GM13976 (cell line): ENCODE data around the gene SEMA4F.

Source experiments
- DNase-seq: peaks from one replicate; pipeline ENCODE4 v3.0.0; 2012; ENCODE audit warnings: low spot score
- in situ Hi-C: fragments of 300-500 bp; cut with MboI; formaldehyde crosslinking; loops from one replicate; pipeline ENCODE4 v1.12.0; 2022; ENCODE audit warnings: low sequenced_read_pairs, mixed read lengths, inconsistent platforms; ENCODE audit not compliant: unreplicated experiment
- TF ChIP-seq, protein P1 (sequence below): IDR thresholded peaks from 2 replicates; pipeline ENCODE4 v1.5.1; 2012; ENCODE audit warnings: borderline replicate concordance, mild to moderate bottlenecking; ENCODE audit not compliant: insufficient read depth; ENCODE audit errors: extremely low read depth, missing control alignments, control extremely low read depth

Gene SEMA4F

DNA sequence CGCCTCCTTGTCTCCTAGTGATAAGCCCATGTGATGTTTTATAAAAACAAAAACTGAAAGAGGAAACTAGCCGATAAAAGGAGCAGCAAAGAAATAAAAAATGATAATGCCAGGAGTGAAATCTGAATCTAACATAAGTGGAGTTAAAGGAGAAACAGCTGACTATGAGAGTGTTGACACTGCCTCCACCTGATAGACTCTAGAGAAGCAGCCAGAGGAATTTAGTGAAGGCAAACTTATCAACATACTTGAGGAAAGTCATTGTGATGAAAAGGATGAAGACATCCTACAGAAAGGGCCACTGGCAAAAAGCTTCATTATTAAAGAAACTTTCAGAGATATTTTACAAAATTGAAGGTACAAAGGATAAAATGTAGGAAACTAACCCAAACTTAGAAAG, 7.8 kb upstream of the SEMA4F start:
- DNase-seq = no peak
- in situ Hi-C loops = no loop called here
- TF ChIP-seq, protein P1, sequence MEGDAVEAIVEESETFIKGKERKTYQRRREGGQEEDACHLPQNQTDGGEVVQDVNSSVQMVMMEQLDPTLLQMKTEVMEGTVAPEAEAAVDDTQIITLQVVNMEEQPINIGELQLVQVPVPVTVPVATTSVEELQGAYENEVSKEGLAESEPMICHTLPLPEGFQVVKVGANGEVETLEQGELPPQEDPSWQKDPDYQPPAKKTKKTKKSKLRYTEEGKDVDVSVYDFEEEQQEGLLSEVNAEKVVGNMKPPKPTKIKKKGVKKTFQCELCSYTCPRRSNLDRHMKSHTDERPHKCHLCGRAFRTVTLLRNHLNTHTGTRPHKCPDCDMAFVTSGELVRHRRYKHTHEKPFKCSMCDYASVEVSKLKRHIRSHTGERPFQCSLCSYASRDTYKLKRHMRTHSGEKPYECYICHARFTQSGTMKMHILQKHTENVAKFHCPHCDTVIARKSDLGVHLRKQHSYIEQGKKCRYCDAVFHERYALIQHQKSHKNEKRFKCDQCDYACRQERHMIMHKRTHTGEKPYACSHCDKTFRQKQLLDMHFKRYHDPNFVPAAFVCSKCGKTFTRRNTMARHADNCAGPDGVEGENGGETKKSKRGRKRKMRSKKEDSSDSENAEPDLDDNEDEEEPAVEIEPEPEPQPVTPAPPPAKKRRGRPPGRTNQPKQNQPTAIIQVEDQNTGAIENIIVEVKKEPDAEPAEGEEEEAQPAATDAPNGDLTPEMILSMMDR = no peak

DNA sequence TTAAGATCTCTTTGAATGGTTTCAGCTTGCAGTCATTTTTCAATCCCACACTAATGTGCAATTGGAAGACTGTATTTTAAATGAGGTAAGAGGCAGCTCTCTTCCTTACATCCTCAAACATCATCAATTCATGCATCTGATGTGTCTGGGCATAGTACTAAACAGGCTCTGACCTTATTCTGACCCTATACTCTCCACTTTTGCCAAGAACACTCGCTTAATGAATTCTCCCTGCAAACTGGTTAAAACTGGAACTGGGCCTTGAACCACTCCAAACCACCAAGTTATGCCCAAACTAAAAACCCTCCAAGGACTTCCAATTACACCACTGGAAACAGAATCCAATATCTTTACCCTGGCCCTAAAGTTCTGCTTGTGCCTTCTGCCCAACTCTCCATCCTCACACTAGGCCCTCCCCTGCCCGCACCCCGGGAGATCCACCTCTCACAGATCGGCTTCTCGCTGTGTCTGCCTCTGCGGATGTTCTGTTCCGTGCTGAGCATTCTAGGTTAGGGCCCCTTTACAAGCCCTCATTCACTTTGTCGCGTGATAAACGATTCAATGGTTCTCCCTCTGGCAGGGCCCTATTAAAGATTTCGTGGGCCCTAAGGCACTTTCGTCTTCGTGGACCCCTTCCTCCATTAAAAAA, 7.1 kb upstream of the SEMA4F start:
- in situ Hi-C loops = no loop called here
- TF ChIP-seq, protein P1 = no peak

DNA sequence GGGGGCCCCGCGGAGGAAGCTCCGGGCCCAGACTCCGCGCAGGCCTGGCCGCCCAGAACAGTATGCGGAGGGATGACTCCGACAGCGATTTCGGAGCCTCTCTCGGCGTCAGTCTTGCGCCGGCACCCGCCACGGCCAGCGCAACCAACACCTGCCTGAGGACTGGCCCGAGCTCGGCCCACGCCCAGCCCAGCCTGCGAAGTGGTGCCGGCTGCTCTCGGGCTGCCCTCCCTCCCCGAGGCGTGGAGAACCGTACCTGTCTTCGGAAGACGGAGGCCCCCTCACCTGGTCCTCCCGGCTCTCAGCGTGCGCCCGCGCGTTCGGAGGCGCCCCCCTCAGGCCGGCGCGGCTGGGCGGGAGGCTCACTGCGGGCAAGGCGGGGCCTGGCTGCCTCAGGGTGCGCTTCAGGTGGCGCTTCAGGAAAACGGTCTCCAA, 6.0 kb upstream of the SEMA4F start, which contains the start of gene M1AP:
Gene M1AP (minus strand): TSS at position 322 of the 435 bp plus-strand sequence. CDS start 8,055 bp downstream, outside the sequence.
- TF ChIP-seq, protein P1 = peak; percentile 21
- peak; percentile 51 for DNase-seq
- in situ Hi-C loops = no loop called here

More for the DNA sequence above, 7.1 kb upstream of the SEMA4F start:
- no peak for DNase-seq

DNA sequence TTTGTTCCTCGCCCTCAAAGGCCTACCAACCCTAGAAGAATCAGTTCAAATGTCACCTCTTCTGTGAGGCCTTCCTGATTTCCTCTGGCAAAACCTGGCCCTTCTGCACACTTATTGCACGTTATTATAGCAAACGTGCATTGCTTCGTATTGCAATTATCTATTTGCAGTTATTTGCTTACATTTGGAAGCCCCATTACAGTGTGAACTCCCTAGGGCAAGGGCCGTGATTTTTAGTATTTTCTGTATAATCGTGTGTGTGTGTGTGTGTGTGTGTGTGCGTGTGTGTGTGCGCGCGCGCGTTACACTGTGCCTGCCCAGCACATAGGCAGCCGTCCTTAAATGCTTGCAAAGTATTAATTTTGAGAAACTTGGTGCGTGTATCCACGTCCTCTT, 460 bp upstream of the SEMA4F start:
- no peak for DNase-seq
- TF ChIP-seq, protein P1 = no peak
- in situ Hi-C loops = no loop called here

DNA sequence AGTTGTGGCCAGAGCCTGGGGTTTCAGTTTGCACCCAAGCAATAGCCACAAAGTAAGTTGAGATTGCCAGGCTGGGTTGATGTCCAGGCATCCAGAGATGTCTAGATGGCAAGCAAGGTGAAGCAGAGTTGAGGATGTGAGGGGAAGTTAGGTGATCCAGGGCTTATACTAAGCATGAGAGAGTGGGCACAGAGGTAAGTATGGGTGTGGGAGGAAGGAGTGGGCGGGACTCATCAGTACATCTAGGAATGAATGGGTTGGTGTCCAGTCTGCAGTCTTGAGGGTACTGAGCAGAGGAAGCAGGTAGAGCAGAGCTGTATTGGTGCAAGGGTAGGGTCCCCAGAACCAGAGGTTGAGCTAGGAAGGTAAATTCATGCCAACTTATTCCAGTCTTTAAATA, 1.5 kb downstream of the SEMA4F start:
- DNase-seq = no peak
- in situ Hi-C loops = no loop called here
- TF ChIP-seq, protein P1 = no peak

DNA sequence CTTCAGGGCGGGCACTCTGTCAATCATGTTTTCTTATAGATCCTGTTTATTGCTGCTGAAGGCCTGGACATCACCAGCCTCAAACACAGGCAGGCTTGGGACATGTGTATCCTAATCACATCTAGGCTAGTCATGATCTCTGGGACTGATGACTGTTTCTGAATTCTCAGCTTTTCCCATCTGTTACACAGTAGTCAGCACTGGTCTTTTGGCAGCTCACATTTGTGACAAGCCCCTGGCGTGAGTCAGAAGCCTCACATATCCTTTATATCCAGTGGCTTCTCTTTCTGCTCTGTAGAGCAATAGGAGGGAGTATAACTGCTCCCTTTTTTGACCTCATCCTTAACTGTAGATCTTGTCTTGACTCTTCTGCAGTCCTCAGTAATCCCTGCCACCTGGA, 4.5 kb downstream of the SEMA4F start:
- DNase-seq = no peak
- TF ChIP-seq, protein P1 = no peak
- in situ Hi-C loops = no loop called here
